ENCODE results near the gene GRAMD4. TPM values are rescaled to one million over a fixed set of nuclear protein-coding genes. Genes with fewer than 3 reads are reported as not detected.

GRAMD4 gene, protein sequence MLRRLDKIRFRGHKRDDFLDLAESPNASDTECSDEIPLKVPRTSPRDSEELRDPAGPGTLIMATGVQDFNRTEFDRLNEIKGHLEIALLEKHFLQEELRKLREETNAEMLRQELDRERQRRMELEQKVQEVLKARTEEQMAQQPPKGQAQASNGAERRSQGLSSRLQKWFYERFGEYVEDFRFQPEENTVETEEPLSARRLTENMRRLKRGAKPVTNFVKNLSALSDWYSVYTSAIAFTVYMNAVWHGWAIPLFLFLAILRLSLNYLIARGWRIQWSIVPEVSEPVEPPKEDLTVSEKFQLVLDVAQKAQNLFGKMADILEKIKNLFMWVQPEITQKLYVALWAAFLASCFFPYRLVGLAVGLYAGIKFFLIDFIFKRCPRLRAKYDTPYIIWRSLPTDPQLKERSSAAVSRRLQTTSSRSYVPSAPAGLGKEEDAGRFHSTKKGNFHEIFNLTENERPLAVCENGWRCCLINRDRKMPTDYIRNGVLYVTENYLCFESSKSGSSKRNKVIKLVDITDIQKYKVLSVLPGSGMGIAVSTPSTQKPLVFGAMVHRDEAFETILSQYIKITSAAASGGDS
- 8.3 and 52.1 TPM in 2 replicates for total RNA-seq

GRCh38 chr22:46619830-46620501 lies at the start of gene GRAMD4:
TSS of gene GRAMD4 (plus strand) at chr22:46620386. CDS start at chr22:46626800, 6,414 bp downstream.

Other genes starting within 250 kb of the GRAMD4 start
- gene CELSR1, start 82.8 kb upstream of the GRAMD4 start, total RNA-seq: 58.8 and 87.7 TPM in 2 replicates
- gene CERK, start 117.9 kb downstream of the GRAMD4 start, total RNA-seq: 36.5 and 41.5 TPM in 2 replicates
- gene TBC1D22A, start 142.3 kb downstream of the GRAMD4 start, total RNA-seq: 16.5 and 27.1 TPM in 2 replicates

Measured in mesangial cell (primary cell).